ENCODE measurements around the gene UBAC2. TPM values are rescaled to one million over a fixed set of nuclear protein-coding genes. Genes with fewer than 3 reads are reported as not detected.

The UBAC2 gene
- total RNA-seq, 1 donor from 2014 or later = 33.4 TPM

GRCh38 chr13:99329477-99329876 is 128.8 kb downstream of the UBAC2 start:
- DNase-seq (ENCODE audit: low spot score) = no peak
- no peak for ATAC-seq

GRCh38 chr13:99330942-99331341 is 130.3 kb downstream of the UBAC2 start:
- ATAC-seq (no peak), DNase-seq (ENCODE audit: low spot score) (no peak)

- ATAC-seq (peak; percentile 76), DNase-seq (ENCODE audit: low spot score) (no peak)
Observed at GRCh38 chr13:99331881-99332293, 131.2 kb downstream of the UBAC2 start.

GRCh38 chr13:99332456-99332855 is 131.8 kb downstream of the UBAC2 start:
- ATAC-seq (peak; percentile 83), DNase-seq (ENCODE audit: low spot score) (peak; percentile 55)

GRCh38 chr13:99334221-99334620 is 133.6 kb downstream of the UBAC2 start:
- DNase-seq (ENCODE audit: low spot score) = no peak
- ATAC-seq = no peak

- DNase-seq (ENCODE audit: low spot score) (no peak), ATAC-seq (no peak)
Observed at GRCh38 chr13:99335087-99335486, 134.4 kb downstream of the UBAC2 start.

- DNase-seq (ENCODE audit: low spot score) (no peak), ATAC-seq (no peak)
Observed at GRCh38 chr13:99335603-99336002, 134.9 kb downstream of the UBAC2 start.

GRCh38 chr13:99339230-99339721 is 138.6 kb downstream of the UBAC2 start:
- DNase-seq (ENCODE audit: low spot score) (no peak), ATAC-seq (no peak)

- peak; percentile 57 for DNase-seq (ENCODE audit: low spot score)
- peak; percentile 78 for ATAC-seq
Observed at GRCh38 chr13:99339736-99340397, 139.2 kb downstream of the UBAC2 start.

GRCh38 chr13:99340638-99341037 is 140.0 kb downstream of the UBAC2 start:
- no peak for ATAC-seq
- no peak for DNase-seq (ENCODE audit: low spot score)

GRCh38 chr13:99341969-99342722 is 141.5 kb downstream of the UBAC2 start:
- ATAC-seq = no peak

GRCh38 chr13:99342723-99343315 is 142.2 kb downstream of the UBAC2 start:
- ATAC-seq = no peak
- DNase-seq (ENCODE audit: low spot score) = no peak

More at GRCh38 chr13:99341969-99342722, 141.5 kb downstream of the UBAC2 start:
- no peak for DNase-seq (ENCODE audit: low spot score)

GRCh38 chr13:99344610-99345208 is 144.1 kb downstream of the UBAC2 start:
- ATAC-seq = no peak
- no peak for DNase-seq (ENCODE audit: low spot score)

- no peak for DNase-seq (ENCODE audit: low spot score)
- ATAC-seq = no peak
Observed at GRCh38 chr13:99345345-99345744, 144.7 kb downstream of the UBAC2 start.

GRCh38 chr13:99346335-99347042 is 145.8 kb downstream of the UBAC2 start:
- no peak for ATAC-seq
- DNase-seq (ENCODE audit: low spot score) = no peak

- DNase-seq (ENCODE audit: low spot score) = no peak
- no peak for ATAC-seq
Observed at GRCh38 chr13:99347335-99347878, 146.8 kb downstream of the UBAC2 start.

GRCh38 chr13:99347911-99348451 is 147.3 kb downstream of the UBAC2 start:
- DNase-seq (ENCODE audit: low spot score) = no peak

GRCh38 chr13:99350191-99350590 is 149.5 kb downstream of the UBAC2 start:
- no peak for ATAC-seq
- DNase-seq (ENCODE audit: low spot score) = no peak

More at GRCh38 chr13:99347911-99348451, 147.3 kb downstream of the UBAC2 start:
- no peak for ATAC-seq

- no peak for DNase-seq (ENCODE audit: low spot score)
- ATAC-seq = no peak
Observed at GRCh38 chr13:99351772-99352171, 151.1 kb downstream of the UBAC2 start.
